ENCODE data around the gene CD70.

DNA sequence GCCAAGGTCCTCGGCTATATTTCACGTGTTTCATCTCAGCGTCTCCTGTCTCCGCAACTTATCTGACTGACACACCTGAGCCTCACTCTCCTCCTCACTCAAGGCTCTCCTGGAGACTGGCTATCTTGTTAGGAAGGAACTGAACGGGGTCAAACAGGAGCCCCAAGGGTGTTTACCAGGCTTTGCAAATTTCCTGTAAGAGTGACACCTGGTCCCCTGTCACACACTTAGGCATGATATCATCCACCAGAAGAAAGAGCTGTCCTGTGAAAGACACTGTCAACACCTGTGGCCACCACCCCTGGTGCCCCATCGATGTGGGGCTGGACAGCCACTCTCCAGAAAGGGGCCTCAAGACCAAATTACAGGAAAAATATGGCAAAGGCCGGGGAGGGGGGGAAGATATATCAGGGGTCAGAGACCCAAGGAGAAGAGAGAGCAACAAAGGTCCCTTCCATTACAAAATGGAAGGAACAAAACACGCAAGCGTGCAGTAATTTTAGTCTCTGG is 2.9 kb downstream of the CD70 start:
- no peak for TF ChIP-seq POLR2AphosphoS5 (IDR thresholded peaks at IDR 0.05; ENCODE audit: low read depth, low read length)
- no peak; the same call in 1 of the 2 replicates for TF ChIP-seq POLR2A (IDR thresholded peaks at IDR 0.05; ENCODE audit: low read depth, low read length)
